GM21367 (cell line): Measurements from ENCODE around the gene TNFSF8.

ENCODE experiments used
- ATAC-seq: cut with Tn5 transposase; IDR thresholded peaks from one replicate; pipeline ENCODE4 v1.9.1; 2021; ENCODE audit not compliant: unreplicated experiment

The TNFSF8 gene

GRCh38 chr9:114930056-114930812, at the start of gene TNFSF8:
Gene TNFSF8 (minus strand): TSS chr9:114930591. CDS start chr9:114930303, 288 bp downstream.
- ATAC-seq, result no peak

- no peak for ATAC-seq
Observed at GRCh38 chr9:114973216-114973615, 42.8 kb upstream of the TNFSF8 start.

GRCh38 chr9:114972510-114973136, 42.2 kb upstream of the TNFSF8 start:
- no peak for ATAC-seq

GRCh38 chr9:114969269-114969668, 38.9 kb upstream of the TNFSF8 start:
- ATAC-seq, result no peak

- no peak for ATAC-seq
Observed at GRCh38 chr9:114968671-114969070, 38.3 kb upstream of the TNFSF8 start.

GRCh38 chr9:114965564-114965963, 35.2 kb upstream of the TNFSF8 start:
- no peak for ATAC-seq

- no peak for ATAC-seq
Observed at GRCh38 chr9:114962809-114963208, 32.4 kb upstream of the TNFSF8 start.

- no peak for ATAC-seq
Observed at GRCh38 chr9:114960276-114960675, 29.9 kb upstream of the TNFSF8 start.

GRCh38 chr9:114958844-114959235, 28.4 kb upstream of the TNFSF8 start:
- no peak for ATAC-seq

- no peak for ATAC-seq
Observed at GRCh38 chr9:114958021-114958843, 27.8 kb upstream of the TNFSF8 start.

- no peak for ATAC-seq
Observed at GRCh38 chr9:114957558-114957957, 27.2 kb upstream of the TNFSF8 start.

- no peak for ATAC-seq
Observed at GRCh38 chr9:114954956-114955582, 24.7 kb upstream of the TNFSF8 start.

- no peak for ATAC-seq
Observed at GRCh38 chr9:114953959-114954358, 23.6 kb upstream of the TNFSF8 start.

- no peak for ATAC-seq
Observed at GRCh38 chr9:114953046-114953445, 22.7 kb upstream of the TNFSF8 start.

GRCh38 chr9:114950761-114951160, 20.4 kb upstream of the TNFSF8 start:
- no peak for ATAC-seq

- ATAC-seq, result no peak
Observed at GRCh38 chr9:114947058-114947457, 16.7 kb upstream of the TNFSF8 start.

- no peak for ATAC-seq
Observed at GRCh38 chr9:114945616-114946412, 15.4 kb upstream of the TNFSF8 start.

GRCh38 chr9:114941376-114941775, 11.0 kb upstream of the TNFSF8 start:
- no peak for ATAC-seq

- ATAC-seq, result no peak
Observed at GRCh38 chr9:114938687-114939575, 8.5 kb upstream of the TNFSF8 start.
